Peyer's patch (tissue), 4 donors: ENCODE measurements around the gene KRTAP10-5. TPM values are rescaled to one million over a fixed set of nuclear protein-coding genes. Genes with fewer than 3 reads are reported as not detected.
A peak's percentile ranks its signal among the peaks of the same experiment; 100 is the strongest.
"Not testable (repeated sequence)": the region's sequence is repeated elsewhere in the genome, so short reads cannot be mapped to it uniquely, and the experiment has no call there.

ENCODE experiments used
- DNase-seq, 3 donors: peaks; one replicate each; pipeline ENCODE4 v3.0.0-alpha.2; 2017 to 2019
- H3K27ac ChIP-seq, 4 donors: fragments of 200-600 bp; sonication (generic); one replicate each; pipeline ENCODE4 v1.5.1; 2016 to 2019
- H3K27me3 ChIP-seq, 2 donors: fragments of 200-600 bp; sonication (generic); one replicate each; pipeline ENCODE4 v1.5.1; 2019
- H3K36me3 ChIP-seq, 3 donors: fragments of 200-600 bp; sonication (generic); one replicate each; pipeline ENCODE4 v1.5.1; 2016 to 2019
- H3K4me1 ChIP-seq, 4 donors: fragments of 200-600 bp; sonication (generic); one replicate each; pipeline ENCODE4 v1.5.1; 2016 to 2019
- H3K4me3 ChIP-seq, 4 donors: fragments of 200-600 bp; sonication (generic); 1 replicate in 3 of 4; 2 replicates in 1 of 4; pipeline ENCODE4 v1.5.1; 2016 to 2019; ENCODE audit warnings: mild to moderate bottlenecking in 1 of 4
- H3K9me3 ChIP-seq, 4 donors: fragments of 200-600 bp; sonication (generic); one replicate each; pipeline ENCODE4 v1.5.1; 2016 to 2019; ENCODE audit warnings: mild to moderate bottlenecking in 1 of 4
- POLR2A ChIP-seq, 2 donors: fragments of 450-650 bp; IDR thresholded peaks; one replicate each; pipeline ENCODE4 v1.5.1; 2017; ENCODE audit warnings: antibody characterized with exemption in 2 of 2, mild to moderate bottlenecking in 2 of 2, moderate library complexity in 2 of 2
- total RNA-seq, 4 donors: library from RNA; depleted of rRNA; stranded (reverse); fragments of >200 nt; gene quantifications; one replicate each; pipeline ENCODE4 v1.1.0, GENCODE V29; 2016
- TF ChIP-seq, protein P1 (sequence below), 6 experiments: fragments of 450-650 bp in 4 of 6; fragments of 200-600 bp in 2 of 6; sonication (generic) in 1 of 6; IDR thresholded peaks; one replicate each; pipeline ENCODE4 v1.5.1; 2017 to 2019; ENCODE audit warnings: antibody characterized with exemption in 6 of 6, mild to moderate bottlenecking in 3 of 6, moderate library complexity in 1 of 6

KRTAP10-5 gene, protein sequence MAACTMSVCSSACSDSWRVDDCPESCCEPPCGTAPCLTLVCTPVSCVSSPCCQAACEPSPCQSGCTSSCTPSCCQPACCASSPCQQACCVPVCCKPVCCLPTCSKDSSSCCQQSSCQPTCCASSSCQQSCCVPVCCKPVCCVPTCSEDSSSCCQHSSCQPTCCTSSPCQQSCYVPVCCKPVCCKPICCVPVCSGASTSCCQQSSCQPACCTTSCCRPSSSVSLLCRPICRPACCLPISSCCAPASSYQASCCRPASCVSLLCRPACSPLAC
- total RNA-seq, result not detected

DNA sequence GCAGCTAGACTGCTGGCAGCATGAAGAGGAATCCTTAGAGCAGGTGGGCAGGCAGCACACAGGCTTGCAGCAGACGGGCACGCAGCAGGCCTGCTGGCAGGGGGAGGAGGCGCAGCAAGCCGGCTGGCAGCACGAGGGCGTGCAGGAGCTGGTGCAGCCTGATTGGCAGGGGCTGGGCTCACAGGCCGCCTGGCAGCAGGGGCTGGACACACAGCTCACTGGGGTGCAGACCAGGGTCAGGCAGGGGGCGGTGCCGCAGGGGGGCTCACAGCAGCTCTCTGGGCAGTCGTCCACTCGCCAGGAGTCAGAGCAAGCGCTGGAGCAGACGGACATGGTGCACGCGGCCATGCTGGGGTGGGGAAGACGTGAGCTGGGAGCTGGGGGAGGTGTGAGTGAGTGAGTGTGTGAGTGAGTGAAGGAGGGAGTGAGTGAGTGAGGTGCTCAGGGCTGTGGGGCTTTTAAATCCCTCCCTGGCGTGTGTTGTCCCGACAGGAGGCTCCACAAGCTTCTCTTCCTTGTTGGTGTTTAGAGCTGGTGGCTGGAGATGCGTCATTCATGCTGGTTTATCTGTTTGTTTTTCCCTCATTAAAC lies at the start of gene KRTAP10-5:
TSS of gene KRTAP10-5 (minus strand) at position 374 of the 591 bp plus-strand sequence. CDS start at position 348, 26 bp downstream.
- not testable (repeated sequence) for H3K36me3 ChIP-seq, H3K4me1 ChIP-seq, H3K9me3 ChIP-seq, H3K4me3 ChIP-seq, H3K27ac ChIP-seq, H3K27me3 ChIP-seq
- DNase-seq, result peak in 1 of 3 donors; percentile 27

DNA sequence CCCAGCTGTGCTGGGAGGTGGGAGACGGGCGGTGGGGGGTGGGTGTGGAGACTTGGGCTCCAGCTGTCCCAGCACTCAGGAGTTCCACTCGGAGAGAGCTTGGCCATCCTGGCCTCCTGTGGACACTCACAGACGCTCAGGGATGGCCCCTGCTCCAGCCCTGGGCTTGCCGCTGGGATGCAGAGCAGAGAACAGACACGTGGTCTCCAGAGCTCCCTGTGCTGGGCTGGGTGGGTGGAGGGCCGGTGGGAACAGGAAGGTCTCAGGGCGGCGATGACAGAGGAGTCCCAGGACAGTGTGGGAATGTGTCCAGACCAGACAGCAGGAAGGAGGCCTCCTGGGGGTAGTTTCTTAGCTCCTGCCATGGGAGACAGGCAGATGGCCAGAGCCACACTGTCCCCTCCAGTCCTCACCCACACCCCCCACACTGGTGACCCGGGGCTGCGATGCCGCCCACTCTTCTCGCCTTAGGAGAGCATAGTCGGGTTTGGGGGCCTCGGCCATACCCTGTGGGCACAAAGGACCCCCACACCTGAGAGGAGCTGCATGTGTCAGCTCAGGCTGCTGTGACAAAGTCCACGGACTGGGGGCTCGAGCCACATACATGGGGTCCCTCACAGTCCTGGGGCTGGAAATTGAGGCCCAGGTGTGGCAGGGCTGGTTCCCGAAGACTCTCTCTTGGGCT lies 48.4 kb upstream of the KRTAP10-5 start:
- no peaks in the 10 kb centered on the region for H3K27me3 ChIP-seq

DNA sequence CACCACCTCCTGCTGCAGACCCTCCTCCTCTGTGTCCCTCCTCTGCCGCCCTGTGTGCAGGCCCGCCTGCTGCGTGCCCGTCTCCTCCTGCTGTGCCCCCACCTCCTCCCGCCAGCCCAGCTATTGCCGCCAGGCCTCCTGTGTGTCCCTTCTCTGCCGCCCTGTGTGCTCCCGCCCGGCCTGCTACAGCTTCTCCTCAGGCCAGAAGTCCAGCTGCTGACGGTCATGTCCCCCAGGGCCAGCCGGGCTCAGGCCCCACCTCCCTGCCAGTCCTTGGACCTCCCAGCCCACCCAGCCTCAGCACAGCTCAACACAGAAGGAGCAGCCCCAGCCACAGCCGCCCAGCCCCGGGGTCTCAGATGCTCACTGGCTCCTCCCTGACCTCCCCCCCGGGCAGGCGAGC lies 47.4 kb upstream of the KRTAP10-5 start:
- not testable (repeated sequence) for H3K36me3 ChIP-seq, H3K27me3 ChIP-seq, H3K27ac ChIP-seq, DNase-seq, H3K4me1 ChIP-seq, H3K4me3 ChIP-seq
- H3K9me3 ChIP-seq, result peaks cover 0 to 19% (median 3%) of the 10 kb centered on the region in 4 donors

More for the DNA sequence above, 48.4 kb upstream of the KRTAP10-5 start:
- no peak for TF ChIP-seq POLR2A (IDR thresholded peaks at IDR 0.05)
- TF ChIP-seq, protein P1, sequence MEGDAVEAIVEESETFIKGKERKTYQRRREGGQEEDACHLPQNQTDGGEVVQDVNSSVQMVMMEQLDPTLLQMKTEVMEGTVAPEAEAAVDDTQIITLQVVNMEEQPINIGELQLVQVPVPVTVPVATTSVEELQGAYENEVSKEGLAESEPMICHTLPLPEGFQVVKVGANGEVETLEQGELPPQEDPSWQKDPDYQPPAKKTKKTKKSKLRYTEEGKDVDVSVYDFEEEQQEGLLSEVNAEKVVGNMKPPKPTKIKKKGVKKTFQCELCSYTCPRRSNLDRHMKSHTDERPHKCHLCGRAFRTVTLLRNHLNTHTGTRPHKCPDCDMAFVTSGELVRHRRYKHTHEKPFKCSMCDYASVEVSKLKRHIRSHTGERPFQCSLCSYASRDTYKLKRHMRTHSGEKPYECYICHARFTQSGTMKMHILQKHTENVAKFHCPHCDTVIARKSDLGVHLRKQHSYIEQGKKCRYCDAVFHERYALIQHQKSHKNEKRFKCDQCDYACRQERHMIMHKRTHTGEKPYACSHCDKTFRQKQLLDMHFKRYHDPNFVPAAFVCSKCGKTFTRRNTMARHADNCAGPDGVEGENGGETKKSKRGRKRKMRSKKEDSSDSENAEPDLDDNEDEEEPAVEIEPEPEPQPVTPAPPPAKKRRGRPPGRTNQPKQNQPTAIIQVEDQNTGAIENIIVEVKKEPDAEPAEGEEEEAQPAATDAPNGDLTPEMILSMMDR (IDR thresholded peaks at IDR 0.05), result no peak
- H3K36me3 ChIP-seq, result no peaks in the 10 kb centered on the region
- DNase-seq, result no peak
- H3K4me1 ChIP-seq, result no peaks in the 10 kb centered on the region
- no peak overlapping the region for H3K4me3 ChIP-seq
- H3K9me3 ChIP-seq, result peaks cover 0 to 15% (median 3%) of the 10 kb centered on the region in 4 donors
- H3K27ac ChIP-seq, result no peak overlapping the region

DNA sequence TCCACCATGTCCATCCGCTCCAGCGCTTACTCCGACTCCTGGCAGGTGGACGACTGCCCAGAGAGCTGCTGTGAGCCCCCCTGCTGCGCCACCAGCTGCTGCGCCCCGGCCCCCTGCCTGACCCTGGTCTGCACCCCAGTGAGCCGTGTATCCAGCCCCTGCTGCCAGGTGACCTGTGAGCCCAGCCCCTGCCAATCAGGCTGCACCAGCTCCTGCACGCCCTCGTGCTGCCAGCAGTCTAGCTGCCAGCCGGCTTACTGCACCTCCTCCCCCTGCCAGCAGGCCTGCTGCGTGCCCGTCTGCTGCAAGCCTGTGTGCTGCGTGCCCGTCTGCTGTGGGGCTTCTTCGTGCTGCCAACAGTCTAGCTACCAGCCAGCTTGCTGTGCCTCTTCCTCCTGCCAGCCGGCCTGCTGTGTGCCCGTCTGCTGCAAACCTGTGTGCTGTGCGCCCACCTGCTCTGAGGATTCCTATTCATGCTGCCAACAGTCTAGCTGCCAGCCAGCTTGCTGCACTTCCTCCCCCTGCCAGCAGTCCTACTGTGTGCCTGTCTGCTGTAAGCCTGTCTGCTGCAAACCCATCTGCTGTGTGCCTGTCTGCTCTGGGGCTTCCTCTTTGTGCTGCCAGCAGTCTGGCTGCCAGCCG lies 46.9 kb upstream of the KRTAP10-5 start:
- H3K4me1 ChIP-seq, H3K36me3 ChIP-seq: not testable (repeated sequence)
- H3K9me3 ChIP-seq, result peaks cover 0 to 20% (median 3%) of the 10 kb centered on the region in 4 donors

DNA sequence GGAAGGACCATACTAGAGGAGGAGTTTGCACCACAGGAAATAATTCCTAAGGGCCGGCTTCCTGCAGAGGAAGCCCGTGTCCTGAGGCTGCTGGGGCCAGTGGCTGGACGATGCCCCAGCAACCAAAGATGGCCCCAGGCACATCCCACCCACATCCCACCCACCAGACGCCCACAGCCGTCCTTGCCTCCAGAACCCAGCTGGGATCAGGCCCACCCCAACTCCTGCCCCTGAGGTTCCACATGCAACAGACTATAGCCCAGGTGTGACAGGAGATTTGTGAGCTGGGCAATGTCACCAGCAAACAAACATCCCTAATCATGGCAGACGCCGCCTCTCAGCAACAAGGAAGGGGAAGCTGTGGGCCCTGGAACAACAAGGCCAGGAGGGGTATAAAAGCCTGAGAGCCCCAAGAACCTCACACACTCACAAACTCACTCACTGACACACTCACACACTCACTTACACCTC lies 46.3 kb upstream of the KRTAP10-5 start, which contains the start of gene KRTAP10-9:
TSS of gene KRTAP10-9 (plus strand) at position 421 of the 471 bp plus-strand sequence. CDS start 79 bp downstream, outside the sequence.
- no peak for DNase-seq
- Histone ChIP-seq H3K4me1 (no peaks in the 10 kb centered on the region), H3K36me3 (no peaks in the 10 kb centered on the region), H3K9me3 (peaks cover 0 to 14% (median 3%) of the 10 kb centered on the region in 4 donors), H3K27ac (no peak within 1 kb of the TSS), H3K27me3 (no peaks in the 10 kb centered on the region), H3K4me3 (no peak within 1 kb of the TSS)
- no peak for TF ChIP-seq POLR2A (IDR thresholded peaks at IDR 0.05)
- TF ChIP-seq, protein P1 (IDR thresholded peaks at IDR 0.05), result no peak

More for the DNA sequence above, 46.9 kb upstream of the KRTAP10-5 start:
- H3K27ac ChIP-seq, H3K27me3 ChIP-seq, DNase-seq, H3K4me3 ChIP-seq: not testable (repeated sequence)

DNA sequence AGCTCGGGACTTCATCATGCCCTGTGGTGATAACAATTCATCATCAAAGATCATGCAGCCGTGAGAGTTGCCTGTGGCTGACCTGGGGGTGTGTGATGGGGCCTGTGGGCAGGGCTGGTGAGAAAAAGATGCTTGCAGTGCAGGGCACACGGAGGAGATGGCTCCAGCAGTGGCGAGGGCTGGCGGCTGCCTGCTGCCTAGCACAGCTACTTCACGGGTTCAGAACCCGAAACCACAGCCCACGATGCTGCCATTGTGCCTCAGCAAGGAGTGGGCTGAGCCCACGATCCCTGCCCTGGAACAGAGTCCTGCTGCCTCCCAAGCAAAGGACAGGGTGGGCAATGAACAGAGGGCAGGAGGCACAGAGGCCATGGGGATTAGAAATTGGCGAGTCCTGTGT lies 45.9 kb upstream of the KRTAP10-5 start:
- TF ChIP-seq POLR2A (IDR thresholded peaks at IDR 0.05), result no peak
- TF ChIP-seq, protein P1 (IDR thresholded peaks at IDR 0.05), result no peak
- Histone ChIP-seq H3K27ac (no peak overlapping the region), H3K36me3 (no peaks in the 10 kb centered on the region), H3K27me3 (no peaks in the 10 kb centered on the region), H3K4me3 (no peak overlapping the region), H3K9me3 (peaks cover 0 to 13% (median 3%) of the 10 kb centered on the region in 4 donors), H3K4me1 (no peaks in the 10 kb centered on the region)
- peak in 1 of 3 donors; percentile 39 for DNase-seq
